Muscle of leg (tissue), 11 donors: ENCODE results near the gene PRIMA1. TPM values are rescaled to one million over a fixed set of nuclear protein-coding genes. Genes with fewer than 3 reads are reported as not detected.
A peak's percentile ranks its signal among the peaks of the same experiment; 100 is the strongest.

Experiments used
- DNase-seq: peaks from one replicate; pipeline ENCODE4 v3.0.0; 2013
- H3K27ac ChIP-seq: one replicate; pipeline ENCODE4 v1.5.1; 2013; ENCODE audit warnings: mild to moderate bottlenecking, low read length, control low read depth
- H3K27me3 ChIP-seq: one replicate; pipeline ENCODE4 v1.6.1; 2013; ENCODE audit warnings: low read length; ENCODE audit not compliant: control insufficient read depth, insufficient read depth
- H3K36me3 ChIP-seq: one replicate; pipeline ENCODE4 v1.6.1; 2013; ENCODE audit warnings: low read length; ENCODE audit not compliant: control insufficient read depth, insufficient read depth
- H3K4me1 ChIP-seq: one replicate; pipeline ENCODE4 v1.6.1; 2013; ENCODE audit warnings: low read length; ENCODE audit not compliant: control insufficient read depth, insufficient read depth
- H3K4me3 ChIP-seq: one replicate; pipeline ENCODE4 v1.5.1; 2013; ENCODE audit warnings: low read length, control low read depth
- H3K9me3 ChIP-seq: replicated peaks from 2 replicates; pipeline ENCODE4 v1.6.1; 2013; ENCODE audit warnings: low read depth, low read length; ENCODE audit not compliant: control insufficient read depth
- WGBS: methylation state at CpG from one replicate; pipeline ENCODE4 v1.1.5; 2013; ENCODE audit warnings: missing lambda C conversion rate; ENCODE audit not compliant: insufficient coverage; 5-methylcytosine and 5-hydroxymethylcytosine counted together
- polyA plus RNA-seq, 8 donors: library from polyadenylated mRNA; unstranded; fragments of 120-200 nt; gene quantifications; one replicate each; pipeline versions ENCODE4 v1.2.1 to v1.2.3, GENCODE V29; 2013; ENCODE audit warnings: inconsistent platforms in 1 of 8, low replicate concordance in 1 of 8; ENCODE audit not compliant: insufficient read length in 8 of 8, insufficient read depth in 1 of 8
- total RNA-seq: library from RNA; stranded (reverse); fragments of 120-200 nt; gene quantifications from one replicate; pipeline ENCODE4 v1.2.4, GENCODE V29; 2013

The PRIMA1 gene
- total and polyA plus RNA-seq, 9 donors = 0.75 to 4.6 (median 3.2) TPM

DNA sequence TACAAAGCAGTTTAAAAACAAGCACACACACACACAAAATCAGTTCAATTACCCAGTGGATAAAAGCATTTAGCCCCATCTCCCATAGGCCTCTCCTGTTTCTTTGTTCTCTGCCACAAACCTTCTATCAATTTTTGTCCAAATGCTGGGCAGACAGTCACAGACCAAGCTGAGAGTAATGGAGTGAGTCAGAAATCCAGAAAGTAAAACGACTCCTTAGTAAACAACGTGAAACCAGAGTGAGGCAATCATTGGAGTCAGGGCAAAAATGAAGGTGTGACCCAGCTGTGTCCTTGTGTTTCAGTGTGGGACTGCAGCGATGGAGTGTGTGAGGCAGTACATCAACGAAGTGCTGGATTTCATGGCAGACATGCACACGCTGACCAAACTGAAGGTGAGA is 102.0 kb downstream of the PRIMA1 start:
- 56% methylated on average over 3 of the region's 5 CpGs for WGBS
- no peaks in the 10 kb centered on the region for H3K9me3 ChIP-seq
- peaks cover 10% of the 10 kb centered on the region for H3K27me3 ChIP-seq
- H3K4me1 ChIP-seq = no peaks in the 10 kb centered on the region
- no peak for DNase-seq
- H3K27ac ChIP-seq = no peak overlapping the region
- no peaks in the 10 kb centered on the region for H3K36me3 ChIP-seq
- no peak overlapping the region for H3K4me3 ChIP-seq

GRCh38 chr14:93685121-93685895 is 103.0 kb downstream of the PRIMA1 start:
- Histone ChIP-seq H3K36me3 (no peaks in the 10 kb centered on the region), H3K27me3 (peaks cover 10% of the 10 kb centered on the region), H3K4me1 (no peaks in the 10 kb centered on the region), H3K27ac (no peak overlapping the region), H3K9me3 (no peaks in the 10 kb centered on the region), H3K4me3 (no peak overlapping the region)
- DNase-seq = no peak
- WGBS = 56% methylated on average over 8 of the region's 13 CpGs

- H3K36me3 ChIP-seq = no peaks in the 10 kb centered on the region
- no peaks in the 10 kb centered on the region for H3K4me1 ChIP-seq
- H3K9me3 ChIP-seq = no peaks in the 10 kb centered on the region
- no CpG with 5 or more reads among the region's 5 CpGs for WGBS
- peaks cover 6% of the 10 kb centered on the region for H3K27me3 ChIP-seq
- no peak overlapping the region for H3K4me3 ChIP-seq
- DNase-seq = peak; percentile 57
- H3K27ac ChIP-seq = no peak overlapping the region
Observed at GRCh38 chr14:93683226-93683625, 105.1 kb downstream of the PRIMA1 start.

- H3K27me3 ChIP-seq = peaks cover 2% of the 10 kb centered on the region
- no peaks in the 10 kb centered on the region for H3K36me3 ChIP-seq
- H3K4me1 ChIP-seq = no peaks in the 10 kb centered on the region
- WGBS = no CpG with 5 or more reads among the region's 2 CpGs
- H3K4me3 ChIP-seq = no peak overlapping the region
- DNase-seq = no peak
- H3K27ac ChIP-seq = no peak overlapping the region
- H3K9me3 ChIP-seq = no peaks in the 10 kb centered on the region
Observed at GRCh38 chr14:93682459-93682858, 105.8 kb downstream of the PRIMA1 start.

GRCh38 chr14:93676416-93676958 is 111.8 kb downstream of the PRIMA1 start:
- WGBS = 73% methylated on average over 2 of the region's 2 CpGs
- Histone ChIP-seq H3K4me3 (no peak overlapping the region), H3K27me3 (peaks cover 2% of the 10 kb centered on the region), H3K27ac (no peak overlapping the region), H3K9me3 (no peaks in the 10 kb centered on the region), H3K36me3 (no peaks in the 10 kb centered on the region), H3K4me1 (no peaks in the 10 kb centered on the region)
- DNase-seq = no peak

- no peak overlapping the region for H3K27ac ChIP-seq
- H3K36me3 ChIP-seq = no peaks in the 10 kb centered on the region
- H3K4me1 ChIP-seq = no peaks in the 10 kb centered on the region
- no peak overlapping the region for H3K4me3 ChIP-seq
- H3K9me3 ChIP-seq = no peaks in the 10 kb centered on the region
- DNase-seq = no peak
- peaks cover 2% of the 10 kb centered on the region for H3K27me3 ChIP-seq
Observed at GRCh38 chr14:93675651-93676050, 112.6 kb downstream of the PRIMA1 start.

- DNase-seq = no peak
- no peaks in the 10 kb centered on the region for H3K9me3 ChIP-seq
- H3K27ac ChIP-seq = no peak overlapping the region
- H3K27me3 ChIP-seq = peaks cover 2% of the 10 kb centered on the region
- H3K4me3 ChIP-seq = no peak overlapping the region
- WGBS = 57% methylated on average over 1 of the region's 1 CpG
- H3K4me1 ChIP-seq = no peaks in the 10 kb centered on the region
- H3K36me3 ChIP-seq = no peaks in the 10 kb centered on the region
Observed at GRCh38 chr14:93674343-93674742, 113.9 kb downstream of the PRIMA1 start.

GRCh38 chr14:93669632-93670031 is 118.7 kb downstream of the PRIMA1 start:
- DNase-seq = no peak
- Histone ChIP-seq H3K36me3 (no peaks in the 10 kb centered on the region), H3K9me3 (peaks cover 11% of the 10 kb centered on the region), H3K4me1 (no peaks in the 10 kb centered on the region), H3K27ac (no peak overlapping the region), H3K27me3 (peaks cover 4% of the 10 kb centered on the region), H3K4me3 (no peak overlapping the region)
- 86% methylated on average over 2 of the region's 4 CpGs for WGBS

Other genes with a start within 250 kb of the PRIMA1 start
- not detected for gene FAM181A, start 138.9 kb upstream of the PRIMA1 start, total RNA-seq
- under 1 TPM in 2 of 8 donors, not detected in 6; 0.10 to 0.15 TPM for gene FAM181A, start 138.9 kb upstream of the PRIMA1 start, polyA plus RNA-seq
- 32.3 TPM for gene ASB2, start 188.1 kb upstream of the PRIMA1 start, total RNA-seq
- 10 to 100 TPM; 15.0 to 26.1 (median 22.5) TPM for gene ASB2, start 188.1 kb upstream of the PRIMA1 start, polyA plus RNA-seq
- 0.04 TPM for gene CCDC197, start 208.8 kb upstream of the PRIMA1 start, total RNA-seq
- gene CCDC197, start 208.8 kb upstream of the PRIMA1 start, polyA plus RNA-seq = under 1 TPM in 3 of 8 donors, not detected in 5; 0.18 to 0.32 (median 0.27) TPM
- 0.93 TPM for gene OTUB2, start 237.9 kb upstream of the PRIMA1 start, total RNA-seq
- gene OTUB2, start 237.9 kb upstream of the PRIMA1 start, polyA plus RNA-seq = 1 to 10 TPM in 6 of 8 donors, under 1 TPM in 2; 0.59 to 1.3 (median 1.1) TPM